Activated naive CD8-positive, alpha-beta T cell treated with anti-CD3 and anti-CD28 coated beads for 36 hours (primary cell): ENCODE data around the gene OR2F1. TPM values are rescaled to one million over a fixed set of nuclear protein-coding genes. Genes with fewer than 3 reads are reported as not detected.

Experiments
- DNase-seq: peaks from one replicate; pipeline ENCODE4 v3.0.0; 2021
- H3K27ac Mint-ChIP-seq: one replicate; pipeline ENCODE4 v1.8.0; 2022; ENCODE audit warnings: mild to moderate bottlenecking, moderate library complexity, mixed read lengths
- H3K27me3 Mint-ChIP-seq: one replicate; pipeline ENCODE4 v1.8.0; 2022; ENCODE audit warnings: mild to moderate bottlenecking, mixed read lengths
- H3K36me3 Mint-ChIP-seq: one replicate; pipeline ENCODE4 v1.8.0; 2021; ENCODE audit warnings: mild to moderate bottlenecking, mixed read lengths
- H3K4me1 Mint-ChIP-seq: one replicate; pipeline ENCODE4 v1.8.0; 2021; ENCODE audit warnings: mixed read lengths
- H3K4me3 Mint-ChIP-seq: one replicate; pipeline ENCODE4 v1.8.0; 2022; ENCODE audit warnings: mild to moderate bottlenecking, moderate library complexity, mixed read lengths
- H3K9me3 Mint-ChIP-seq: one replicate; pipeline ENCODE4 v1.8.0; 2022; ENCODE audit warnings: mixed read lengths
- total RNA-seq, 2 experiments: library from RNA; stranded (reverse); gene quantifications; one replicate each; pipeline ENCODE4 v1.2.3, GENCODE V29; 2021

The OR2F1 gene
- total RNA-seq, 2 experiments from 2014 or later = not detected

GRCh38 chr7:143936087-143937009, 18.3 kb upstream of the OR2F1 start:
- Mint-ChIP-seq H3K4me3 (no peak overlapping the region), H3K4me1 (no peaks in the 10 kb centered on the region), H3K36me3 (peaks cover 4% of the 10 kb centered on the region), H3K27ac (no peak overlapping the region), H3K9me3 (peaks cover 8% of the 10 kb centered on the region), H3K27me3 (peaks cover 21% of the 10 kb centered on the region)
- DNase-seq = no peak

- Mint-ChIP-seq H3K27ac (no peak overlapping the region), H3K9me3 (no peaks in the 10 kb centered on the region), H3K4me3 (no peak overlapping the region), H3K27me3 (peaks cover 19% of the 10 kb centered on the region), H3K36me3 (no peaks in the 10 kb centered on the region), H3K4me1 (no peaks in the 10 kb centered on the region)
- no peak for DNase-seq
Measured at GRCh38 chr7:143938379-143939243, 16.0 kb upstream of the OR2F1 start.

- DNase-seq = no peak
- Mint-ChIP-seq H3K4me3 (no peak overlapping the region), H3K27me3 (peaks cover 55% of the 10 kb centered on the region), H3K27ac (no peak overlapping the region), H3K9me3 (peaks cover 1% of the 10 kb centered on the region), H3K4me1 (no peaks in the 10 kb centered on the region), H3K36me3 (no peaks in the 10 kb centered on the region)
Measured at GRCh38 chr7:143945423-143945822, 9.2 kb upstream of the OR2F1 start.

GRCh38 chr7:143947111-143947510, 7.5 kb upstream of the OR2F1 start:
- no peak overlapping the region for H3K4me3 Mint-ChIP-seq
- H3K27me3 Mint-ChIP-seq = peaks cover 60% of the 10 kb centered on the region
- H3K36me3 Mint-ChIP-seq = no peaks in the 10 kb centered on the region
- DNase-seq = no peak
- H3K4me1 Mint-ChIP-seq = no peaks in the 10 kb centered on the region
- no peak overlapping the region for H3K27ac Mint-ChIP-seq
- peaks cover 1% of the 10 kb centered on the region for H3K9me3 Mint-ChIP-seq

- H3K4me3 Mint-ChIP-seq = no peak overlapping the region
- peaks cover 62% of the 10 kb centered on the region for H3K27me3 Mint-ChIP-seq
- no peak overlapping the region for H3K27ac Mint-ChIP-seq
- H3K4me1 Mint-ChIP-seq = no peaks in the 10 kb centered on the region
- no peaks in the 10 kb centered on the region for H3K36me3 Mint-ChIP-seq
- DNase-seq = no peak
- peaks cover 1% of the 10 kb centered on the region for H3K9me3 Mint-ChIP-seq
Measured at GRCh38 chr7:143948733-143949132, 5.9 kb upstream of the OR2F1 start.

GRCh38 chr7:143953421-143953820, 1.2 kb upstream of the OR2F1 start:
- Mint-ChIP-seq H3K36me3 (no peaks in the 10 kb centered on the region), H3K27me3 (peaks cover 50% of the 10 kb centered on the region), H3K4me3 (no peak overlapping the region), H3K9me3 (no peaks in the 10 kb centered on the region), H3K27ac (no peak overlapping the region), H3K4me1 (no peaks in the 10 kb centered on the region)
- no peak for DNase-seq

- H3K36me3 Mint-ChIP-seq = no peaks in the 10 kb centered on the region
- H3K4me3 Mint-ChIP-seq = no peak overlapping the region
- H3K9me3 Mint-ChIP-seq = no peaks in the 10 kb centered on the region
- H3K27me3 Mint-ChIP-seq = peaks cover 46% of the 10 kb centered on the region
- no peak for DNase-seq
- no peaks in the 10 kb centered on the region for H3K4me1 Mint-ChIP-seq
- no peak overlapping the region for H3K27ac Mint-ChIP-seq
Measured at GRCh38 chr7:143954135-143954534, 509 bp upstream of the OR2F1 start.

GRCh38 chr7:143958781-143959180, 4.1 kb downstream of the OR2F1 start:
- Mint-ChIP-seq H3K4me3 (no peak overlapping the region), H3K27ac (no peak overlapping the region), H3K27me3 (peaks cover 38% of the 10 kb centered on the region), H3K9me3 (no peaks in the 10 kb centered on the region), H3K36me3 (no peaks in the 10 kb centered on the region), H3K4me1 (no peaks in the 10 kb centered on the region)
- DNase-seq = no peak

- no peak for DNase-seq
- no peak overlapping the region for H3K27ac Mint-ChIP-seq
- no peaks in the 10 kb centered on the region for H3K4me1 Mint-ChIP-seq
- H3K9me3 Mint-ChIP-seq = no peaks in the 10 kb centered on the region
- H3K4me3 Mint-ChIP-seq = no peak overlapping the region
- H3K36me3 Mint-ChIP-seq = no peaks in the 10 kb centered on the region
- peaks cover 28% of the 10 kb centered on the region for H3K27me3 Mint-ChIP-seq
Measured at GRCh38 chr7:143960813-143961610, 6.4 kb downstream of the OR2F1 start.

GRCh38 chr7:143965280-143965679, 10.6 kb downstream of the OR2F1 start:
- H3K27ac Mint-ChIP-seq = no peak overlapping the region
- no peak overlapping the region for H3K4me3 Mint-ChIP-seq
- DNase-seq = no peak
- no peaks in the 10 kb centered on the region for H3K36me3 Mint-ChIP-seq
- H3K9me3 Mint-ChIP-seq = no peaks in the 10 kb centered on the region
- no peaks in the 10 kb centered on the region for H3K4me1 Mint-ChIP-seq
- peaks cover 18% of the 10 kb centered on the region for H3K27me3 Mint-ChIP-seq

GRCh38 chr7:143967398-143967797, 12.8 kb downstream of the OR2F1 start:
- no peak for DNase-seq
- Mint-ChIP-seq H3K9me3 (no peaks in the 10 kb centered on the region), H3K27ac (no peak overlapping the region), H3K36me3 (no peaks in the 10 kb centered on the region), H3K4me1 (no peaks in the 10 kb centered on the region), H3K4me3 (no peak overlapping the region), H3K27me3 (peaks cover 17% of the 10 kb centered on the region)

GRCh38 chr7:143973870-143974416, 19.3 kb downstream of the OR2F1 start:
- no peak for DNase-seq
- H3K4me3 Mint-ChIP-seq = no peak overlapping the region
- no peaks in the 10 kb centered on the region for H3K9me3 Mint-ChIP-seq
- peaks cover 9% of the 10 kb centered on the region for H3K27me3 Mint-ChIP-seq
- no peak overlapping the region for H3K27ac Mint-ChIP-seq
- no peaks in the 10 kb centered on the region for H3K36me3 Mint-ChIP-seq
- H3K4me1 Mint-ChIP-seq = no peaks in the 10 kb centered on the region

- Mint-ChIP-seq H3K4me3 (no peak overlapping the region), H3K27ac (no peak overlapping the region), H3K36me3 (no peaks in the 10 kb centered on the region), H3K9me3 (no peaks in the 10 kb centered on the region), H3K27me3 (peaks cover 9% of the 10 kb centered on the region), H3K4me1 (no peaks in the 10 kb centered on the region)
- DNase-seq = no peak
Measured at GRCh38 chr7:143974459-143974858, 19.8 kb downstream of the OR2F1 start.

- Mint-ChIP-seq H3K36me3 (no peaks in the 10 kb centered on the region), H3K27ac (no peak overlapping the region), H3K4me1 (no peaks in the 10 kb centered on the region), H3K27me3 (peaks cover 10% of the 10 kb centered on the region), H3K4me3 (no peak overlapping the region), H3K9me3 (no peaks in the 10 kb centered on the region)
- DNase-seq = no peak
Measured at GRCh38 chr7:143975617-143976016, 21.0 kb downstream of the OR2F1 start.
